Psoas muscle (tissue), 8 donors: ENCODE measurements around the gene ZC2HC1B. TPM values are rescaled to one million over a fixed set of nuclear protein-coding genes. Genes with fewer than 3 reads are reported as not detected.

ENCODE experiments used
- ATAC-seq, 4 donors: fragments of 200-7000 bp; cut with Tn5 transposase; one replicate each; pipeline ENCODE4 v1.9.1; 2020; ENCODE audit warnings: moderate library complexity in 3 of 4, mild to moderate bottlenecking in 2 of 4
- DNase-seq, 2 donors: peaks; one replicate each; pipeline ENCODE4 v3.0.0-alpha.2; 2020
- H3K27ac ChIP-seq: fragments of 200-600 bp; one replicate; pipeline ENCODE4 v1.8.0; 2022
- H3K27me3 ChIP-seq, 3 donors: fragments of 200-600 bp in 1 of 3; one replicate each; pipeline versions ENCODE4 v1.6.1 to v1.8.0; 2013 to 2022; ENCODE audit warnings: low read length in 2 of 3, mild to moderate bottlenecking in 2 of 3, moderate library complexity in 1 of 3; ENCODE audit not compliant: insufficient read depth in 3 of 3
- H3K36me3 ChIP-seq, 2 donors: fragments of 200-600 bp in 1 of 2; one replicate each; pipeline versions ENCODE4 v1.6.1 to v1.8.0; 2013 to 2022; ENCODE audit warnings: low read depth in 1 of 2, mild to moderate bottlenecking in 1 of 2, moderate library complexity in 1 of 2; ENCODE audit not compliant: insufficient read depth in 1 of 2
- H3K4me1 ChIP-seq: fragments of 200-600 bp; one replicate; pipeline ENCODE4 v1.8.0; 2022
- H3K4me3 ChIP-seq: fragments of 200-600 bp; one replicate; pipeline ENCODE4 v1.8.0; 2022; ENCODE audit warnings: mild to moderate bottlenecking
- H3K9me3 ChIP-seq: fragments of 200-600 bp; one replicate; pipeline ENCODE4 v1.8.0; 2022
- WGBS, 3 donors: extraction: QIAGEN DNeasy Blood & Tissue Kit; methylation state at CpG; one replicate each; pipeline versions ENCODE4 v1.1.6 to v1.1.7; 2013; 5-methylcytosine and 5-hydroxymethylcytosine counted together
- intact Hi-C, 2 donors: fragments of 100-400 bp; cut with DNase I; formaldehyde crosslinking; loops; one replicate each; pipeline versions ENCODE4 v1.11.0 to v1.14.2; 2022
- polyA plus RNA-seq, 3 donors: library from polyadenylated mRNA; stranded (reverse); fragments of 200-250 nt; gene quantifications; one replicate each; pipeline ENCODE4 v1.2.3, GENCODE V29; 2013
- total RNA-seq, 4 donors: library from RNA; stranded (reverse); fragmentation: NEBNext Ultra II Directional in 2 of 4; extraction: Animal tissue kit (Norgen Biotek cat#: 25700) in 2 of 4; gene quantifications; one replicate each; pipeline versions ENCODE4 v1.2.1 to v1.2.4, GENCODE V29; 2021 to 2023
- TF ChIP-seq, protein P1 (sequence below): fragments of 200-600 bp; IDR thresholded peaks from one replicate; pipeline ENCODE4 v1.8.0; 2022; ENCODE audit warnings: antibody characterized with exemption
- donor health status: healthy with polysubstance abuse.
- donor health status: DM: no; HTN: no; CAD: no; lungs with moderate emphysema.
- donor health status: Bipolar disorder and iron deficiency.
- donor health status: healthy.
- donor health status: DM: yes; HTN: yes; CAD: no.
- donor health status: DM: no; HTN: no; CAD: no.
- donor health status: DM: no; HTN: no; CAD: no.
- donor health status: DM: yes; HTN: yes; CAD: no.

Gene ZC2HC1B
- total and polyA plus RNA-seq, 7 donors = 0.56 TPM; not detected in 6

DNA sequence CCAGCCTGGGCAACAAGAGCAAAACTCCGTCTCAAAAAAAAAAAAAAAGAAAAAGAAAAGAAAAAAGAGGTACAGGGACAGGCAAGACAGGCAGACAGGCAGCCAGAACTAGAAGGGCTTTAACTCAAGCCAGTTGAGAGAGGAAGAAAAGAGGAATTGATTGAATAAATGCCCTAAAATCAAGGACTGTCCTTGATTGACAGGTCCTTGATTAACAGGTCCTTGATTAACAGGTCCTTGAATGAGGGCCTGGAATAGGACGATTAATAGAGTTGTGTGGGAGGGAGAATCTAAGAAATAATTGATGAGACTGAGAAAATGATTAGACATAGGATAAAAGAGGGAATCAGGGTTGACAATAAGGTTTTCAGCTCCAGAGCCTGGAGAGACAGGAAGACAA is 36.1 kb downstream of the ZC2HC1B start:
- H3K36me3 ChIP-seq = no peaks in the 10 kb centered on the region
- no peak overlapping the region for H3K4me3 ChIP-seq
- no peaks in the 10 kb centered on the region for H3K4me1 ChIP-seq
- intact Hi-C loops = no loop called here
- ATAC-seq (no peak), DNase-seq (no peak)
- WGBS, 3 donors = 68 to 81% (median 68%) methylated on average over 2 of the region's 2 CpGs
- no peaks in the 10 kb centered on the region for H3K9me3 ChIP-seq
- H3K27me3 ChIP-seq = no peaks in the 10 kb centered on the region
- TF ChIP-seq, protein P1, sequence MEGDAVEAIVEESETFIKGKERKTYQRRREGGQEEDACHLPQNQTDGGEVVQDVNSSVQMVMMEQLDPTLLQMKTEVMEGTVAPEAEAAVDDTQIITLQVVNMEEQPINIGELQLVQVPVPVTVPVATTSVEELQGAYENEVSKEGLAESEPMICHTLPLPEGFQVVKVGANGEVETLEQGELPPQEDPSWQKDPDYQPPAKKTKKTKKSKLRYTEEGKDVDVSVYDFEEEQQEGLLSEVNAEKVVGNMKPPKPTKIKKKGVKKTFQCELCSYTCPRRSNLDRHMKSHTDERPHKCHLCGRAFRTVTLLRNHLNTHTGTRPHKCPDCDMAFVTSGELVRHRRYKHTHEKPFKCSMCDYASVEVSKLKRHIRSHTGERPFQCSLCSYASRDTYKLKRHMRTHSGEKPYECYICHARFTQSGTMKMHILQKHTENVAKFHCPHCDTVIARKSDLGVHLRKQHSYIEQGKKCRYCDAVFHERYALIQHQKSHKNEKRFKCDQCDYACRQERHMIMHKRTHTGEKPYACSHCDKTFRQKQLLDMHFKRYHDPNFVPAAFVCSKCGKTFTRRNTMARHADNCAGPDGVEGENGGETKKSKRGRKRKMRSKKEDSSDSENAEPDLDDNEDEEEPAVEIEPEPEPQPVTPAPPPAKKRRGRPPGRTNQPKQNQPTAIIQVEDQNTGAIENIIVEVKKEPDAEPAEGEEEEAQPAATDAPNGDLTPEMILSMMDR = no peak
- no peak overlapping the region for H3K27ac ChIP-seq

DNA sequence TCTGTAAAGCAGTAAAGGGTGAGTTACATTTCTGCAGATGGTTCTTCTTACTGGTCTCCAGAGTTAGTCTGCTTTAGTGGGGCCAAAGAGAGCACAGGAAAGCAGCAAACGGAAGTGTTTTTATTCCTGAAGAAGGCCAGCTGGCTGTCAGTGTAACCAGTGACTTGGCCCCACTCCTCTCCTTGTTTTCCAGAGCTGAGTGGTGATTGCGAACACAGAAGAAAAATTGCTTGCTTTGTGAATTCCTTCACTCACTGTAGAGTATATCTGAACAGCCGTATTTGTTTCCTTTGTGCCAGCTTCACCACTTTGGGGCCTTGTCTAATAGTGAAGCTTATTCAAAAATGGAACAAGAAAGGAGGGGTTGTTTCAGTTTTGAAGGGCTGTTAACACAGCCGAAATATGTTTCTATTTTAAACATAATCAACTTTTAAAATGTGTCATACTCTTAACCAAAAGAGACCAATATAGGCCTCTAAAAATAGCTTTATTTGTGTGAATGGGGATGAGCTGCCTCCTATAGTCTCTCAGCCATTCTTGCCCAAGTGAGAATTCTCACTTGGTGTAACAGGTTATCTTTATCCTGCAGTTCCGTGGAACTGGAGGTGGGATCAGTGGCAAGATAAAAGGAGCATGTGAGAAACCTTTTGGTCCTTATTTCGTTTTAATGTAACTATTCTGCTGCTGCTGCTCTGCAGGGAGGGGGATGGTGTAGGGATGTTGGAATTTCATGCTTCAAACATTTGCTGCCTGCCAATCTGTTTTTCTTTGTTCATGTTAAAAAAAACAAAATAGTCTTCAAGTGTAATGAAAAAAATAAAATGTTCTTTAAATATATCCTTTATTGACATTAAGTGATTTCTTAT is 37.8 kb downstream of the ZC2HC1B start:
- H3K4me3 ChIP-seq = no peak overlapping the region

DNA sequence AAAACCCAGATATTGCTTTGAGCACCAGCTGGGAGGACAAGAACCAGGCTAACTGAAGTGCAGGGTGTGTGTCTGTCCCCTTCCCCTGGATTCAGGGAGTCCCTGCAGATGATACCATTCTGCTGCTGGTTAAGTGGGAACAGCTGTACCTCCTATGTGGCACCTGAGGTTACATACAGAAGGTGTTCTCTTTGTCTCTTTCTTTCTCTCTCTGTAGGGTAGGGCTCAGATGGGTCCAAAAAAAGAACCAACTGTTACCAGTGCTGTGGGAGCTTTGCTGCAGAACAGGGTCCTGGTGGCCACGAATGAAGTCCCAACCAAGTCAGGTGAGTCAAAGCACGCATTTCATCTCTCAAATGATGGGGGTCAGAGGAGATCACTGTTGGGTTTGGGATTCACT is 38.6 kb downstream of the ZC2HC1B start:
- DNase-seq = no peak
- TF ChIP-seq, protein P1 = no peak
- H3K4me1 ChIP-seq = no peaks in the 10 kb centered on the region
- intact Hi-C loops = no loop called here
- 71 to 93% (median 77%) methylated on average over 2 of the region's 2 CpGs for WGBS, 3 donors
- H3K27me3 ChIP-seq = no peaks in the 10 kb centered on the region
- H3K4me3 ChIP-seq = no peak overlapping the region
- no peaks in the 10 kb centered on the region for H3K36me3 ChIP-seq
- H3K27ac ChIP-seq = peak overlapping the region; percentile 15
- no peak for ATAC-seq
- H3K9me3 ChIP-seq = no peaks in the 10 kb centered on the region

More for the DNA sequence above, 37.8 kb downstream of the ZC2HC1B start:
- TF ChIP-seq, protein P1 = no peak
- Histone ChIP-seq H3K4me1 (no peaks in the 10 kb centered on the region), H3K36me3 (no peaks in the 10 kb centered on the region), H3K9me3 (no peaks in the 10 kb centered on the region), H3K27ac (peak overlapping the region; percentile 15), H3K27me3 (no peaks in the 10 kb centered on the region)
- 16 to 27% (median 23%) methylated on average over 6 of the region's 6 CpGs for WGBS, 3 donors
- ATAC-seq (peak in 2 of 4 donors; percentile 21 to 53), DNase-seq (peak in 1 of 2 donors; percentile 17)
- intact Hi-C loops = no loop called here

DNA sequence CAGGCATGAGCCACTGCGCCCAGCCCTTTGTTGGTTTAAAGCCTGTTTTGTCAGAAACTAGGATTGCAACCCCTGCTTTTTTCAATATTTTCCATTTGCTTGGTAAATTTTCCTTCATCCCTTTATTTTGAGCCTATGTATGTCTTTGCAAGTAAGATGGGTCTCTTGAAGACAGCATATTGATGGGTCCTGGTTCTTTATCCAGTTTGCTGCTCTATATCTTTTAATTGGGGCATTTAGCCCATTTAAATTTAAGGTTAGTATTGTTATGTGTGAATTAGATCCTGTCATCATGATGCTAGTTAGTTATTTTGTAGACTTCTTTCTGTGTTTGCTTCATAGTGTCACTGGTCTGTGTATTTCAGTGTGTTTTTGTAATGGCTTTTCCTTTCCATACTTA is 46.8 kb downstream of the ZC2HC1B start:
- DNase-seq (no peak), ATAC-seq (no peak)
- no peak overlapping the region for H3K4me3 ChIP-seq
- WGBS, 3 donors = 95 to 100% (median 95%) methylated on average over 1 of the region's 1 CpG
- intact Hi-C loops = no loop called here
- no peaks in the 10 kb centered on the region for H3K9me3 ChIP-seq
- H3K27me3 ChIP-seq = no peaks in the 10 kb centered on the region
- no peak overlapping the region for H3K27ac ChIP-seq
- TF ChIP-seq, protein P1 = no peak
- H3K4me1 ChIP-seq = no peaks in the 10 kb centered on the region
- no peaks in the 10 kb centered on the region for H3K36me3 ChIP-seq
